IPS DF 19.7 (cell line): ENCODE data around the gene BRWD1.
"Not testable (repeated sequence)": the region's sequence is repeated elsewhere in the genome, so short reads cannot be mapped to it uniquely, and the experiment has no call there.

Experiments
- DNase-seq: peaks from one replicate; pipeline ENCODE4 v3.0.0-alpha.2; 2013; ENCODE audit warnings: low read depth, low spot score

Gene BRWD1

DNA sequence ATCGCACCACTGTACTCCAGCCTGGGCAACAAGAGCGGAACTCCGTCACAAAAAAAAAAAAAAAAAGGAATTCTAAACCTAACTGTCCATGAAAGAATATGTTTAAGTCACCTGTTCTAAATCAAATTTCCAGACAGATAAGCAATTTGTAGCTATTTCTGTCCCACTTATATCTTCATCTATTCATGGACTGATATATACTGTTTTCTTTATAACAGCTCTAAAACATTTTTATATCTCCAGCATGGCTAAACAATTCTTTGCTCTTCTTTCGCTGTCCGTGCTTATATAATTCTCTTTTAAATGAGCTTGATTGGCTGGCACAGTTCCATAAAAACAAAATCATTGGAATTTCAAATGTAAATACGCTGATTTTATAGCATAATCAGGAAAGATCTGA, 30.5 kb downstream of the BRWD1 start:
- no peak for DNase-seq

DNA sequence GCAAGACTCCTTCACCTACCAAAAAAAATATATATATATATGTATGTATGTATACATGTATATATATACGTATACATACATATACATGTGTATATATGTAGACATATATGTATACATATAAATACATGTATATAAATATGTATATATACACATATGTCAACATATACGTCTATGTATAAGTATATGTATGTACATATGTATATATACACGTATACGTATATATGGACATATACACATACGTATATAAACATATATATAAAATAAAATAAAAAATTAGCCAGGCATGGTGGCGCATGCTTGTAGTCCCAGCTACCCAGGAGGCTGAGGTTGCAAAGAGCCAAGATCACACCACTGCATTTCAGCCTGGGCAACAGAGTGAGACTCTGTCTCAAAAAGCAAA, 31.6 kb downstream of the BRWD1 start:
- DNase-seq = no peak

DNA sequence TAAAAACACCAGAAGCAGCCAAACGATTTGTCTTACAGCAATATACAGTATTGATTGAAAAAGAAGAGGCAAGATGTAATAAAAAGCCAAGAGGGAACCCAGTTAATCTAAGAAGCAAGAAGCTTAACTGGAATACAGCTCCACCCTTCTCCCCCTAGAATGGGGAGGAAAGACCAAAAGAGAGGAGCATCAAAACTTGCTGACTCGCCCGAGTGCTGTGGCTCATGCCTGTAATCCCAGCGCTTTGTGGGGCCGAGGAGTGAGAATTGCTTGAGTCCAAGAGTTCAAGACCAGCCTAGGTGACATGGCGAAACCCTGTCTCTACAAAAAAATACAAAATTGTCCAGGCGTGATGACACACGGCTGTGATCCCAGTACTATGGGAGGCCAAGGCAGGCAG, 32.2 kb downstream of the BRWD1 start:
- no peak for DNase-seq

DNA sequence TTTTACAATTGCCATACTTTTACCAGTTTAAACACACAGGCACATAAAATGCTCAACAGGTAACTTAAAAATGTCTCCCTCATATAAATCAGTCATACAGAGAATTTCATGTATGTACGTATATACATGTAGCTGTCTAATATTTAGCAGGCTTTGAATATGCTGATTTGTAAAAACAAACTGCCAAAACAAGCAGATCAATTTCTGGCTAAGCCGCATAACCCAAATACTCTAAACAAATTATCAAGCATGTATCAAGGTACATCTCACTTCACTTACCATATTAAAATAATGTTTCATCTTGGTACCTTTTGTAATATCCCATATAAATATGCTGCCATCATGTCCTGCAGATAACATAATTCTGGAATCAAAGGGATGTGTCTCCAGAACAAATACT, 43.8 kb downstream of the BRWD1 start:
- DNase-seq = no peak

DNA sequence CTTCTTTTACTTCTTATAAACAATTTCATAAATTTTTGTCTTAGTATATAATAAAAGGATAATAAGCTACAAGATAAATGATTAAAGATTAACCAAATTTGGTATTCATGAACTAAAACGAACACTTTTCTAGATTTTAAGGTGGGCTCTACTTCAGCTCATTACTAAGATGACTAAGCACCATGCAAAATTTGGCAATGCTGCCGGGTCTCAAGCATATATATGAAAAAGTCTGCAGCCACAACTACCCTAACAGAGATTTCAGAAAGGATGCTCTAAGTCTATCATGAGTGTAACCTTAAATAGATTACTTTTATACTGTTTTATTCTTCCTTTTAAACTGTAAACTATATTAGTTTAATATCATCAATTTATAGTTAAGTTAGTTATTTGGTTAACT, 47.8 kb downstream of the BRWD1 start:
- DNase-seq = no peak

DNA sequence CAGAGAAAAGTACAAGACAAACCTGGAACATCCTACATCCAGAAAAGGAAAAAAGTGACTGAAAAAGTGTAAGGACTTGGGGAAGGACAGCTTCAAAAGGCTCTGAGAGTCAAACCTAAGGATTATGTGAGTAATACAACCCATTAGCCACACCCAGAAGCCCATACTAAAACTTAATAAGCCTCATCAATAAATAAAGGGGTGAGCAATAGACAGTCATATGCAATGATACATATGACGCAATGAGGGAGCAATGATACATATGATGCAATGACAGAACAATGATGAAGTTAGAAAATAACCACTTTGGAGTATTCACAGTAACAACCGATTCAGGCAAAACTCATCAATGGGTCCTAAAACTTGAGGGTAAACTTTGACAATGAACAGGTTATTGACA, 50.1 kb downstream of the BRWD1 start:
- DNase-seq = no peak

DNA sequence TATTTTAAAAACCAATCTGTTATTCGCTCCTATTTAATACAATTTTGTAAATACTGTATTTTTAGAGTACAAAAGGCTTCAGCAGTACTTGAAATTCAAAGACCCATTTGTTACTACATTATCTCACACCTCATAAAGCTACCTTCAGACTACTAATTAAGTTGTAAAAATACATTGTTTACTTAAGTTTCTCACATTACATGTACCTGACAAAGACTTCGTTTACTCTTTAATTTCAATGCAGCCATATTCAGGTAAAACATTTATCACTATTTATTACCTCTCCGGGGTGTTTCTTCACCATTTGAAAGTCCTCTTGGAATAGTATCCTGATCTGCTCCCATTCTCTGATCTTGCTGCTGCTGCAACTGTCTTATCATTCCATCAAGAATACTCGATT, 55.2 kb downstream of the BRWD1 start:
- DNase-seq = no peak

DNA sequence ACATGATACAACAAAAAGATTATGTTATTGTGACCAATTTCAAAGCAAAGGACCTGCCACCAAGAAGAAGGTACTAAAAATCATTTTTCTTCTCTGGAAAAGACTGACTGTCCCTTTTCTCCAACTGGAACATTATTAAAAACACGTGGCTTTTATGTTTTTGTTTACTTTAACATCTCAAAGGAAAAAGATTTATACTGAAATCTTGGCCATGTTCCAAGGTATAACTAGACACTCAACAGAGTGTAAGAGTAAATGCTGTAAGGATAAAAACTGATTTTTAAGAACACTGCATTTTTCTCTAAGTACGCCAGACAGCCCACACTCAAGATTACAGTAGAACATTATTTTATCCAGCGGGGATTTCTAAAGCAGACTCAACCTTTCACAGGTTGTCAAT, 62.1 kb downstream of the BRWD1 start:
- DNase-seq = no peak

DNA sequence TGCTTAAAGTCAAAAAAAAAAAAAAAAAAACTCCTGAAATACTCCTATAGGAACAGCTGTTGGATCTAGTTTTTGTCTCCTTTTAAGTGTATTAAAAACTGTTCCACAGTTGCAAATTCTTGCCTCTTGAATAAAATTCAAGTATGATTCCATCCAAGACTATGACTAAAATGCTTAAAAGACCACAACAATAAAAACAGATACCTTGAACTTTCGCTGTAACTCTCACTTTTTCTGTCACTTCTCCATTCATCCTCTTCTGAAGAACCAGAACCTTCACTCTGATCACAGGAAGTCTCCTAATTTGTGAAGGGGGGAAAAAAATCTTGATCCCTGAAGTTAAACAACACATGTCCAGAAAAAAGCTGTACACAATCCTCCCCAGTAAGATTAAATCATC, 75.2 kb downstream of the BRWD1 start:
- DNase-seq = no peak

DNA sequence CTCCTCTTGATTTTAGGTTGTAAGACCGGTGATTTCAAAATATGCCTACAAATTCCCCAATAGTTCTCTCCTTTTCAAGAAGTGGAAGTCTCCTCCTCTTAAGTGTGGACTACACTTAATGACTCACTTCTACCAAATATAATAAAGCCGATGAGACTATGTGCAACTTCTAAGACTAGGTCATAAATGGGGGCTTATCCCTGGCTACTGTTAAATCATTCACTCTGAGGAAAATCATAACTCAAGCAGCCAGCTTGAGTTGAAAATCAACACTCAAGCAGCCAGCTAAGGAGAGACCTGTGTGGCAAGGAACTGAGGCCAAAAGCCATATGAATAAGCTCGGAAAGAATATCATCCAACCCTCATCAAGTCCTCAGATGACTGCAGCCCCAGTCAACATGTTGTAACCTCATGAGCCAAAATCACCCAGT, 80.6 kb downstream of the BRWD1 start:
- DNase-seq = no peak

DNA sequence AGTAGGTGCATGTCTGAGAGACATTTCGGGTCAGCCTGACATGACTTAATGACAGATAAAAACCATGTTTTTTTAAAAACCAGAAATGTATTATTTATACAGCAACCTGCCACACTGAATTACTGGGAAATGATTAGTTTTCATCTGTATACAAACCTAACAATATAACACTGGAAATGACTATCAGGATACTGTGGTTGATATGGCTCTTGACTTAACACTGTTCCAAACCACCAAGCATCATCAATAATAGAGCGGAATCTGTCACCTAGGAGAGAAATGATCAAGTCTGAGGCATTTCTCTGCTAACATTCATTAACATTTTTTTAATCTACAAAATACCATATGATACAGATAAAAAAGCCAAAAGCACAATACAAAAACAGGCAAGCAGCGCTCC, 88.5 kb downstream of the BRWD1 start:
- no peak for DNase-seq

DNA sequence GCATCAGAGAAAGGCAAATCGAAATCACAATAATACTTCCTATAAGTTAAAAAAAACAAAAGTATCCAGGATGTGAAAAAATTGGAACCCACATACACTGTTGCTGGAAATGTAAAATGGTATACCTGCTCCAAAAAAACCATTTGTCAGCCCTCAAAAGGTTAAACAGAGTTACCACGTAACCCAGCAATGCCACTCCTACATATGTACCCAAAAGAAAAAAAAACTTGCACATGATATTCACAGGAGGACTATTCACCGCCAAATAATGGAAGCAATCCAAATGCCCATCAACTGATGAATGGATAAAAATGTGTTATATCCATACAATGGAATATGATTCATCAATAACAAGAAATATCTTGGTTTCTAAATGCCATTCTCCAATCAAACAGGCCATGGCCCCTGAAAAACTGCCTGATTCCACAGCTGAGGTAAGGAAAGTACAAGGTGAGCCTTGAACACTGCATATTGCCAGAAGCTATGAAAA, 91.4 kb downstream of the BRWD1 start:
- DNase-seq = no peak

DNA sequence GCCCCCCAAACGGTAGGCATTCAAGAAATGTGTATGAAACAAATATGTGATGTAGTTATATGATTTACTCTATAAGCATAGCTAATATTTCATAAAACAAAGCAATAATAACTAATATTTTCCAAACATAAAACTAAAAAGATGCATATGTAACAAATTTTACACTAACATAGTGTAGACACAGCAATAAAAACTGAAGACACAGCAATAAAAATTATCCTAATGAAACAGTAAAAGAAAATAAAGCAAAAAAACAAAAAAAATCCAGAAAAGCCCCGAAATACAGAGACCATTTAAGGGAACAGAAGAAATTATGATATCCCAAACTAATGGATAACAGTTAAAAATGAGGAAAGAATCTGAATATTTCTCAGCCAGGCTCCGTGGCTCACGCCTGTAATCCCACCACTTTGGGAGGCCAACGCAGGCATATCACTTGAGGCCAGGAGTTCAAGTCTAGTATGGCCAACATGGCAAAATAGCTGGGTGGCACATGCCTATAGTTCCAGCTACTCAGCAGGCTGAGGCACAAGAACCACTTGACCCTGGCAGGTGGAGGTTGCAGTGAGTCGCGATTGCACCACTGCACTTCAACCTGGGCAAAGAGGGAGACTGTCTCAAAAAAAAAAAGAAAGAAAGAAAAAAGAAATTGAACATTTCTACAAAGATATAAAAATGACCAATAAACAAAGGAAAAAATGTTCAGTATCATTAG, 92.0 kb downstream of the BRWD1 start:
- no peak for DNase-seq

DNA sequence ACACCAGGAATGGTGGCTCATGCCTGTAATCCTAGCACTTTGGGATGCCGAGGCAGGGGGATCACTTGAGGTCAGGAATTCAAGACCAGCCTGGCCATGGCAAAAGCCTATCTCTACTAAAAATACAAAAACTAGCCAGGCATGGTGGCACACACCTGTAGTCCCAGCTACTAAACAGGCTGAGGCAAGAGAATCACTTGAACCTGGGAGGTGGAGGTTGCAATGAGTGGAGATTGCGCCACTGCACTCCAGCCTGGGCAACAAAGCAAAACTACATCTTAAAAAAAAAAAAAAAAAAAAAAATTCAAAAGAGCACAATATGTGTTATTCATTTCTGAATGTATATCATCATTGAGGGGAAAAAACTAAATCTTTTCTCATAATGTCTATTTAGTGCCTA, 92.6 kb downstream of the BRWD1 start:
- DNase-seq = not testable (repeated sequence)

DNA sequence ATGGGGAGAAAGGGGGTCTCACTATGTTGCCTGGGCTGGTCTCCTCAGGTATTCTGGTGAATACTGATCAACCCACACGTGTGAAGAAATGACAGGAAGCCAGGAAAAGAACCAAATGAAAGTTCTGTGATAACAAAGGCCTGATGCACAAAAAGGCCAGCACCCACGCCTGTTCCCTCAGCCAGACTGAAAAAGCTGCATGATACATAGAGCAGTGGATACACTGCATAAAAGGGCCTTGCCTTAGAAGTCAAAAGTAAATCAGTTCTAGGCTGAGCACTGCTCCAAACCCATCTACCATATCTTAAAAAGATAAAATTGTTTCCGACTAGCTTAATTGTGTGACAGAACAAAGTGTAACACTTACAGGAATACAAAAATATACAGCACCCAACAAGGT, 93.3 kb downstream of the BRWD1 start:
- DNase-seq = no peak

DNA sequence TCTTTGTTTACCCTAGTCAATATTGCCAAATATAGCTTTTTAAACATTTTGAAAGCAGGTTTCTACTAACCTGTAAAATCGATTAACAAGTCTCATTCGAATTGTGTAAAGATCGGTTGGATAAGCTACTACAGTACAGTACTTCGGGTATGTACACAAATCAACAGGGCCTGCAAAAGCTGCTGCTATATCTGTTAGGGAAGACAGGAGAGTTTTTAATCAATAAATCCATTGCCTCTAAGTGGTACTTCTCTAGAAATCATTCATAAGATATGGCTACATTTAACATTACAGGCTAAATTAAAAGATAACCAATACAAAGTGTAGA, 95.4 kb downstream of the BRWD1 start:
- no peak for DNase-seq

DNA sequence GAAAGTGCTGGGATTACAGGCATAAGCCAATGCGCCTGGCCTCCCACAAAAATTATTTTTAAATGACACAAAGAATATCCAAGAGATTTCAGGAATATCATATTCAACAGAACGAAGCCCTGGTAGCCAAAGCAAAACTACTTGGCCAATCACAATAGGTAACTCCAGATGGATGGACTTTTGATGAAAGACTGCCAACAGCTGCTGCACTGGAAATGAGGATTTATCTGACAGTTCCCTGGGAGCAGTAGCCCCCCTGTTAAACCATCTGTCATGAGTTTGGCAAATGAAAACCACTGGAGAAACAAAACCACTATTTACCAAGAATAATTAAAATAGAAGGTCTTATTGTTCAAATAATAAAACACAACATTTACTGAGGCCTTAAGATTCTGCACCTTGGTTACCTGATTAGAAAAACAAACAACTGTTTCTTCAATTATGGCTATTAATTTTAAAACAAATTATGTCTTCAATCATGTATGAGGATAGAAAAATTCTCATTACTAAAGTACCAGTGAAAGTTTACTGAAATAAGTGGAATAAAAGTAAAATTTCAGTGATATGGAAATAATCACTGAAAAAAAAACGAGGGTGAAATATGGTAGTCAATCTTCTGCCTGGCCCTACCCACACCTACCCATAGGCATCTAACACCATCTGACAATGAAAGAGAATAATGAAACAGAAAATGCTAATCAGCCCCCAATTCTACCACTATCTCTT, 95.9 kb downstream of the BRWD1 start:
- no peak for DNase-seq

DNA sequence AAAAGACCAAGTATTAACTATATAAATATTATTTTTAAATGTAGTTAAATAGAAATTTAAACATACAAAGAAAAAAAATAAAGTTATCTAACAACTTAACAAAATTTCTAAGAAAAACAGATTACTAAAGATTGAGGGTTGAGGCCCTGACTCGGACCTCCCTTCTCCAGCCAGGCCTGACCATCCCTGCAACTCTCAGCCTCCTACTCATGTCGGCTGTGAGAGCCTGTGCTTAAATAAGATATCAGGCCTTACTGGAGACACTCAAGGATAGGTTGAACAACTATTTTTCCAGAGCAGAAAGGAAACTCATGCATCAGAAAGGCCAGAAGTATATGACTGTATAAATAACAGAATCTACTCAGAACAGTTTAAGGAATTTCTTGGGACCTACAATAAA, 97.1 kb downstream of the BRWD1 start:
- DNase-seq = no peak

DNA sequence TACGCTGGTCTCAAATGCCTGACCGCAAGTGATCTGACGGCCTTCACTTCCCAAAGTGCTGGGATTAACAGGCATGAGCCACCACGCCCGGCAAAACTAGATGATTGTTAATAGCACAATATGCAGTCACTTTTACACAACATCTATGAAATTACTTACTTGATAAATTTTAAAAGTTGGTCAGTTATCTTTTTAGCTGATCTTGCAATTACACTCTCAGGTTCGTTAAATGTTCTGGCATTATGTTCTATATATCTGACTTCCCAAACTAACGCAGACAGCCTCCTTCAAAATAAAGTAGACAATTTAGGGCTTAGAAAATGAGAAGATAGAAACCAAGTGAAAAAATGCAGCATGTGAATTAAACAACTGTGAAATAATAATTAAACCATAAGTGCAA, 98.4 kb downstream of the BRWD1 start:
- no peak for DNase-seq

DNA sequence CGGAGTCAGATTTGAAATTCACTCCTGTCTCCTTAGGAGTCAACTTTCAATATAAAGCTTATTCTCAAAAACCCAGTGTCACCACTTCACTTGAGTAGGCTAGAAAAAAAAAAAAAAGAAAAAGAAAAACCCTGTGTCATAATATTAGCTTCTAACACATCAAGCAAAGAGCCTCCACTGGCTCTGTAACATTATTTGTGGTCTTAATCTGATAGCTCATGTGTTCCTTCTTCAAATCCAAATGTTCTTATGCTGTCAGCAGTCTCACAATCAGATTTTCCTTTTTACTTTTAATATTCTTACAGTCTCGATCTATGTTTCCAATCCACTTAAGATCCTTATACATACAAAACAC, 104.1 kb downstream of the BRWD1 start:
- no peak for DNase-seq

DNA sequence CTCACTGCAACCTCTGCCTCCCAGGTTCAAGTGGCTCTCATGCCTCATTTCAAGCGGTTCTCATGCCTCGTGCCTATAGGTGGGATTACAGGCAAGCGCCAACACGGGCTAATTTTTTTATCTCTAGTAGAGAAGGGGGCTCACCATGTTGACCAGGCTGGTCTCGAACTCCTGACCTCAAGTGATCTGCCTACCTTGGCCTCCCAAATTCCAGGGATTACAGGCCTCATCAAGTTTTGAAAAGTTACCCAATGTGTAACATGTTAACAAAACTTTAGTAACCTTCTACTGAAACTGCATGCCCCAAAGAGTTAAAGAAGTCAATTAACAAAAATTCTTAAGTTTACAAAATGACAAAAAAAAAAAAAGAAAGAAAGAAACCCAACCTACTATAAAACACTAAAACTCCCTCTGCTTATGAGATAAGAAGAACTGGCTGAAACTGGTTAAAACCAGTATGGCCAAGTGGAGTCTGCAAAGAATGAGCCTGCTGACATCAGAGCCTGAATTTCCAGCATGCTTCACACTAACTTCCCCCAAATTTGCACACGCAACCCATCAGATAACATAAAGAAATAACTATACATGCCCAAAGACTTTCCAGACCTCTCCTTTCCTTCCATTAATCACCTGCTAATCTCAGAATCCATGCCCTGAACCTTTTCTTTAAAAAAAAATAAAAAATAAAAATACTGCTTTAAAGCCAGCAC, 104.7 kb downstream of the BRWD1 start:
- DNase-seq = peak; percentile 5

DNA sequence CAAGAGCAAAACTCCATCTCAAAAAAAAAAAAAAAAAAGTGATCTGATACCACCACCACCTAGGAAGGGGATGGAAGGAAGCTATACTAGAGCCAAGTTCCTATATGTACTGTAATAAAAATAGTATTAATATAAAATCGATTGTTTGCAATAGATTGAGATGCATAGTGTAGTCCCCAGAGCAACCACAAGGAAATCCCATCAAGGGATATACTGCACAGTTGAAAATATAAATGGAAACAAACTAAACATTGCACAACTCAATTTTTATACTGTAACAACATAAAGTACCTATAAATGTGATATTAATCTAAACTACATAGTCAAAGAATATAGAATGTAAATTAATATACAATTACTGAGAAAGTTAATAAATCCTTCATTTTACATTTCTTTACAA, 109.3 kb downstream of the BRWD1 start:
- no peak for DNase-seq

DNA sequence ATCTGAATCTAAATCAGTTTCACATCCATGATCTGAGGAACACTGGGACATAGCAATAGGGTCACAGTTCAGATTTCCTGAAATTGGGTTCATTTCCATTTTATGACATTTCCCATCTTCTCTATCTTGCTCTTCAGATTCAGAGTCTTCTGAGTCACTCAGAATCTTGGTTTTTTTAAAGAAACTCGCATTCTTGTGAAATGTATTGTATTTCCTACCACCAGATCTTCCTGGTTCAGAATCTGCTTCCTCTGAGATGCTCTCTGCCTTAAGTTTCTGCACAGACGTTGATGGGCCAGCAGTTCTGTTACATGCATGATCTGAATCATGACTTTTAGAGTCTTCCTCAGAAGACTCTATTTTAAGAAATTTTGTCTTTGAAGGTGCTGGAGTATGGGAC, 114.6 kb downstream of the BRWD1 start:
- no peak for DNase-seq
